HCT116 (cell line): ENCODE data around the gene RPL18A.

Experiments
- CTCF ChIP-seq, 3 experiments: fragments of 200-600 bp in 1 of 3; sonication (generic) in 1 of 3; IDR thresholded peaks in 2 of 3; conservative IDR thresholded peaks in 1 of 3; 2 replicates each; pipeline ENCODE4 v1.5.1; 2012 to 2017; ENCODE audit warnings: low read depth in 2 of 3, low read length in 2 of 3, antibody characterized with exemption in 1 of 3, borderline replicate concordance in 1 of 3, control low read depth in 1 of 3, mild to moderate bottlenecking in 1 of 3, mixed read lengths in 1 of 3, mixed run types in 1 of 3, moderate library complexity in 1 of 3; ENCODE audit not compliant: insufficient read depth in 1 of 3
- ELF1 ChIP-seq: IDR thresholded peaks from 2 replicates; pipeline ENCODE4 v1.6.1; 2012; ENCODE audit warnings: low read depth, borderline replicate concordance
- EZH2 ChIP-seq: fragments of 200-600 bp; sonication (generic); IDR thresholded peaks from 2 replicates; pipeline ENCODE4 v1.6.1; 2017; ENCODE audit warnings: antibody characterized with exemption, mixed run types
- POLR2A ChIP-seq: IDR thresholded peaks from 2 replicates; pipeline ENCODE4 v1.7.0; 2011; ENCODE audit warnings: borderline replicate concordance; ENCODE audit not compliant: insufficient read depth, insufficient read length; ENCODE audit errors: extremely low read depth
- POLR2AphosphoS5 ChIP-seq: IDR thresholded peaks from 2 replicates; pipeline ENCODE4 v1.6.1; 2011; ENCODE audit warnings: mild to moderate bottlenecking, low read depth, low read length, moderate library complexity
- SRF ChIP-seq: IDR thresholded peaks from 2 replicates; pipeline ENCODE4 v1.6.1; 2012; ENCODE audit warnings: low read depth

- TF ChIP-seq CTCF (IDR thresholded peaks at IDR 0.05 in 2 of 3, conservative IDR thresholded peaks at IDR 0.05 in 1 of 3; ENCODE audit: borderline replicate concordance in 1 of 3, insufficient read depth in 1 of 3, low read depth in 2 of 3, low read length in 2 of 3) (no peak), POLR2AphosphoS5 (no peak; the same call in 1 of the 2 replicates), EZH2 (no peak), ELF1 (no peak), SRF (no peak), POLR2A (no peak)
Measured at GRCh38 chr19:17811103-17811502, 48.6 kb upstream of the RPL18A start.
